ENCODE results near the gene TRAF3IP1.

DNA sequence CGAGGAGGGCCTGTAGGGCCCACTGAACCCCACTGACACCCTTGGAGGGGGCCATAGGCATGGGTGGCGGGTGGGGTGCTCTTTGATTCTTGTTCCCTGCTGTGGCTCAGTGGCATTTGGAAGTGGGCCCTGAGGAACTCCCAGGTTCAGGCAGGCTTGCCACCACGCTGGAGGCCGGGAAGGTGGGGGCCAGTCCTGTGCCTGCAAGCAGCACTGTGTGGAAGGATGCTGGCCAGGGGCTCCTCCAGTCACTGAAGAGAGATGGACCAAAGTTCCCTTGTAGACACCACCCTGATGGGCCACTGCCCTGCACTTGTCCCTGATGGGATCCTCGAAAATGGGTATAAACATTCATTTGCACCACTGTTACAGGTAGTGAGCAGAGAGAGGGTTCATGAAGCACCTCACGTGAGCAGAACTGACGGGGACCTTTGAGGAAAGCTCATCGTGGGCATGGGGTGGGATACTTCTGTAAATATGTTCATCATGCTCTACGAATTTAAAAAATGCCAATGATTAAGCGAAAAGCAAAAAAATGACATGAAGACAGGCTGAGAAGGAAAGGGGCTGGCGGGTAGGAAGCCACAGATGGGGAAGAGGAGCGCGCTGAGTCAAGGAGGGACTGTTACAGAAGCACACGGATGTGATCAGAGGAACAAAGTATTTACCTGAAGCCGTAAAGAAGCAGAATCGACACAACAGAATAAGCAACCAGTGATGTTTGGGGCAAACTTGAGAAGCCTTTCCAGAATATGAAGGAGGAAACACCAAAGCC lies 61.2 kb downstream of the TRAF3IP1 start:
- TF ChIP-seq POLR2AphosphoS5 (IDR thresholded peaks at IDR 0.05) (no peak), RAD21 (conservative IDR thresholded peaks at IDR 0.05) (no peak), TAF1 (IDR thresholded peaks at IDR 0.05; ENCODE audit: low read depth) (no peak), SMC3 (conservative IDR thresholded peaks at IDR 0.05; ENCODE audit: poor library complexity) (no peak), MXI1 (conservative IDR thresholded peaks at IDR 0.05; ENCODE audit: poor library complexity, severe bottlenecking) (no peak), EP300 (conservative IDR thresholded peaks at IDR 0.05; ENCODE audit: poor library complexity, severe bottlenecking) (no peak)
- TF ChIP-seq, protein P1, sequence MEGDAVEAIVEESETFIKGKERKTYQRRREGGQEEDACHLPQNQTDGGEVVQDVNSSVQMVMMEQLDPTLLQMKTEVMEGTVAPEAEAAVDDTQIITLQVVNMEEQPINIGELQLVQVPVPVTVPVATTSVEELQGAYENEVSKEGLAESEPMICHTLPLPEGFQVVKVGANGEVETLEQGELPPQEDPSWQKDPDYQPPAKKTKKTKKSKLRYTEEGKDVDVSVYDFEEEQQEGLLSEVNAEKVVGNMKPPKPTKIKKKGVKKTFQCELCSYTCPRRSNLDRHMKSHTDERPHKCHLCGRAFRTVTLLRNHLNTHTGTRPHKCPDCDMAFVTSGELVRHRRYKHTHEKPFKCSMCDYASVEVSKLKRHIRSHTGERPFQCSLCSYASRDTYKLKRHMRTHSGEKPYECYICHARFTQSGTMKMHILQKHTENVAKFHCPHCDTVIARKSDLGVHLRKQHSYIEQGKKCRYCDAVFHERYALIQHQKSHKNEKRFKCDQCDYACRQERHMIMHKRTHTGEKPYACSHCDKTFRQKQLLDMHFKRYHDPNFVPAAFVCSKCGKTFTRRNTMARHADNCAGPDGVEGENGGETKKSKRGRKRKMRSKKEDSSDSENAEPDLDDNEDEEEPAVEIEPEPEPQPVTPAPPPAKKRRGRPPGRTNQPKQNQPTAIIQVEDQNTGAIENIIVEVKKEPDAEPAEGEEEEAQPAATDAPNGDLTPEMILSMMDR (IDR thresholded peaks at IDR 0.05; ENCODE audit: poor library complexity, severe bottlenecking), result no peak
- TF ChIP-seq, protein P2, sequence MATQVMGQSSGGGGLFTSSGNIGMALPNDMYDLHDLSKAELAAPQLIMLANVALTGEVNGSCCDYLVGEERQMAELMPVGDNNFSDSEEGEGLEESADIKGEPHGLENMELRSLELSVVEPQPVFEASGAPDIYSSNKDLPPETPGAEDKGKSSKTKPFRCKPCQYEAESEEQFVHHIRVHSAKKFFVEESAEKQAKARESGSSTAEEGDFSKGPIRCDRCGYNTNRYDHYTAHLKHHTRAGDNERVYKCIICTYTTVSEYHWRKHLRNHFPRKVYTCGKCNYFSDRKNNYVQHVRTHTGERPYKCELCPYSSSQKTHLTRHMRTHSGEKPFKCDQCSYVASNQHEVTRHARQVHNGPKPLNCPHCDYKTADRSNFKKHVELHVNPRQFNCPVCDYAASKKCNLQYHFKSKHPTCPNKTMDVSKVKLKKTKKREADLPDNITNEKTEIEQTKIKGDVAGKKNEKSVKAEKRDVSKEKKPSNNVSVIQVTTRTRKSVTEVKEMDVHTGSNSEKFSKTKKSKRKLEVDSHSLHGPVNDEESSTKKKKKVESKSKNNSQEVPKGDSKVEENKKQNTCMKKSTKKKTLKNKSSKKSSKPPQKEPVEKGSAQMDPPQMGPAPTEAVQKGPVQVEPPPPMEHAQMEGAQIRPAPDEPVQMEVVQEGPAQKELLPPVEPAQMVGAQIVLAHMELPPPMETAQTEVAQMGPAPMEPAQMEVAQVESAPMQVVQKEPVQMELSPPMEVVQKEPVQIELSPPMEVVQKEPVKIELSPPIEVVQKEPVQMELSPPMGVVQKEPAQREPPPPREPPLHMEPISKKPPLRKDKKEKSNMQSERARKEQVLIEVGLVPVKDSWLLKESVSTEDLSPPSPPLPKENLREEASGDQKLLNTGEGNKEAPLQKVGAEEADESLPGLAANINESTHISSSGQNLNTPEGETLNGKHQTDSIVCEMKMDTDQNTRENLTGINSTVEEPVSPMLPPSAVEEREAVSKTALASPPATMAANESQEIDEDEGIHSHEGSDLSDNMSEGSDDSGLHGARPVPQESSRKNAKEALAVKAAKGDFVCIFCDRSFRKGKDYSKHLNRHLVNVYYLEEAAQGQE (IDR thresholded peaks at IDR 0.05; ENCODE audit: borderline replicate concordance), result no peak

Measured in neural cell (in vitro differentiated cells).